Fibroblast of lung (primary cell): ENCODE results near the gene LENG8.

Experiments
- EZH2 ChIP-seq: IDR thresholded peaks from 2 replicates; pipeline ENCODE4 v1.5.1; 2012; ENCODE audit warnings: low read length, control low read depth, mild to moderate bottlenecking; ENCODE audit errors: missing control alignments
- TF ChIP-seq, protein P1 (sequence below), 2 donors: IDR thresholded peaks in 1 of 2; conservative IDR thresholded peaks in 1 of 2; 1 replicate in 1 of 2; 2 replicates in 1 of 2; pipeline ENCODE4 v1.5.1; 2011 to 2012; ENCODE audit warnings: low read length in 2 of 2, control low read depth in 1 of 2, inconsistent platforms in 1 of 2, low read depth in 1 of 2, mild to moderate bottlenecking in 1 of 2

DNA sequence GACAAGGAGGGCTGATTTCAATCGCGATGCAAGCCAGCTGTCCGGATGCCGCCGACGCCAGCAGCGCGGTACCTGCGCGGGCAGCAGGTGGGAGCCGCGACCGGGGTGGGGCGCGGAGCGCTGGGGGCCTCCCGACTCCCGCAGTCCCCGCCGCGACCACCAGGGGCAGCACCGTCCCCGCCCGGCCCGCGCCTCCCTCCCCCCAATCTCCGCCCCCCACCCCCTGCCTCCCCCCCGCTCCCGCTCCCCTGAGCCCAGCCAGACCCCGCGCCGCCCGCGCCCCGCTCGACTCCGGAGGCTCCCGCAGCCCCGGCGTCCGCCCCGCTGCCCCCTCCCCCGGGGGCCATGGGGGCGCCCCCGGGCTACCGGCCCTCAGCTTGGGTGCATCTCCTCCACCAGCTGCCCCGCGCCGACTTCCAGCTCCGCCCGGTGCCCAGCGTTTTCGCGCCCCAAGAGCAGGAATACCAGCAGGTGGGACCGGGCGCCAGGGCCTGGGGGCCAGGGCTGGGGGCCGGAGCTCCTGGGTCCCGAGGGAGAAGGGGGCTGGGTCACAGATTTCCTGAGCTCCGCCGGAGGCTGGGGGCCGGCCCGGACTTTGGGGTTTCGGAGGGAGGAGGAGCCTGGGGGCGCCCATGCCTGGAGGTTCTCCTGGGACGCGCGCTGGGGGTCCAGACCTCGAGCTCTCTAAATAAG is 33.6 kb upstream of the LENG8 start, which contains the start of gene TTYH1:
- TF ChIP-seq, protein P1, sequence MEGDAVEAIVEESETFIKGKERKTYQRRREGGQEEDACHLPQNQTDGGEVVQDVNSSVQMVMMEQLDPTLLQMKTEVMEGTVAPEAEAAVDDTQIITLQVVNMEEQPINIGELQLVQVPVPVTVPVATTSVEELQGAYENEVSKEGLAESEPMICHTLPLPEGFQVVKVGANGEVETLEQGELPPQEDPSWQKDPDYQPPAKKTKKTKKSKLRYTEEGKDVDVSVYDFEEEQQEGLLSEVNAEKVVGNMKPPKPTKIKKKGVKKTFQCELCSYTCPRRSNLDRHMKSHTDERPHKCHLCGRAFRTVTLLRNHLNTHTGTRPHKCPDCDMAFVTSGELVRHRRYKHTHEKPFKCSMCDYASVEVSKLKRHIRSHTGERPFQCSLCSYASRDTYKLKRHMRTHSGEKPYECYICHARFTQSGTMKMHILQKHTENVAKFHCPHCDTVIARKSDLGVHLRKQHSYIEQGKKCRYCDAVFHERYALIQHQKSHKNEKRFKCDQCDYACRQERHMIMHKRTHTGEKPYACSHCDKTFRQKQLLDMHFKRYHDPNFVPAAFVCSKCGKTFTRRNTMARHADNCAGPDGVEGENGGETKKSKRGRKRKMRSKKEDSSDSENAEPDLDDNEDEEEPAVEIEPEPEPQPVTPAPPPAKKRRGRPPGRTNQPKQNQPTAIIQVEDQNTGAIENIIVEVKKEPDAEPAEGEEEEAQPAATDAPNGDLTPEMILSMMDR (conservative IDR thresholded peaks at IDR 0.05 in 1 of 2, IDR thresholded peaks at IDR 0.05 in 1 of 2; ENCODE audit: low read depth in 1 of 2, low read length in 2 of 2), result no peak
- TF ChIP-seq EZH2, result no peak
